Airway epithelial cell (primary cell): ENCODE measurements around the gene DUS3L. TPM values are rescaled to one million over a fixed set of nuclear protein-coding genes. Genes with fewer than 3 reads are reported as not detected.

Source experiments
- total RNA-seq: library from RNA; depleted of rRNA; stranded (reverse); fragments of >200 nt; gene quantifications from 2 replicates; pipeline ENCODE4 v1.2.3, GENCODE V29; 2015

The DUS3L gene, protein sequence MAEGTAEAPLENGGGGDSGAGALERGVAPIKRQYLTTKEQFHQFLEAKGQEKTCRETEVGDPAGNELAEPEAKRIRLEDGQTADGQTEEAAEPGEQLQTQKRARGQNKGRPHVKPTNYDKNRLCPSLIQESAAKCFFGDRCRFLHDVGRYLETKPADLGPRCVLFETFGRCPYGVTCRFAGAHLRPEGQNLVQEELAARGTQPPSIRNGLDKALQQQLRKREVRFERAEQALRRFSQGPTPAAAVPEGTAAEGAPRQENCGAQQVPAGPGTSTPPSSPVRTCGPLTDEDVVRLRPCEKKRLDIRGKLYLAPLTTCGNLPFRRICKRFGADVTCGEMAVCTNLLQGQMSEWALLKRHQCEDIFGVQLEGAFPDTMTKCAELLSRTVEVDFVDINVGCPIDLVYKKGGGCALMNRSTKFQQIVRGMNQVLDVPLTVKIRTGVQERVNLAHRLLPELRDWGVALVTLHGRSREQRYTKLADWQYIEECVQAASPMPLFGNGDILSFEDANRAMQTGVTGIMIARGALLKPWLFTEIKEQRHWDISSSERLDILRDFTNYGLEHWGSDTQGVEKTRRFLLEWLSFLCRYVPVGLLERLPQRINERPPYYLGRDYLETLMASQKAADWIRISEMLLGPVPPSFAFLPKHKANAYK
- 21.9 and 24.6 TPM in 2 replicates for total RNA-seq

DNA sequence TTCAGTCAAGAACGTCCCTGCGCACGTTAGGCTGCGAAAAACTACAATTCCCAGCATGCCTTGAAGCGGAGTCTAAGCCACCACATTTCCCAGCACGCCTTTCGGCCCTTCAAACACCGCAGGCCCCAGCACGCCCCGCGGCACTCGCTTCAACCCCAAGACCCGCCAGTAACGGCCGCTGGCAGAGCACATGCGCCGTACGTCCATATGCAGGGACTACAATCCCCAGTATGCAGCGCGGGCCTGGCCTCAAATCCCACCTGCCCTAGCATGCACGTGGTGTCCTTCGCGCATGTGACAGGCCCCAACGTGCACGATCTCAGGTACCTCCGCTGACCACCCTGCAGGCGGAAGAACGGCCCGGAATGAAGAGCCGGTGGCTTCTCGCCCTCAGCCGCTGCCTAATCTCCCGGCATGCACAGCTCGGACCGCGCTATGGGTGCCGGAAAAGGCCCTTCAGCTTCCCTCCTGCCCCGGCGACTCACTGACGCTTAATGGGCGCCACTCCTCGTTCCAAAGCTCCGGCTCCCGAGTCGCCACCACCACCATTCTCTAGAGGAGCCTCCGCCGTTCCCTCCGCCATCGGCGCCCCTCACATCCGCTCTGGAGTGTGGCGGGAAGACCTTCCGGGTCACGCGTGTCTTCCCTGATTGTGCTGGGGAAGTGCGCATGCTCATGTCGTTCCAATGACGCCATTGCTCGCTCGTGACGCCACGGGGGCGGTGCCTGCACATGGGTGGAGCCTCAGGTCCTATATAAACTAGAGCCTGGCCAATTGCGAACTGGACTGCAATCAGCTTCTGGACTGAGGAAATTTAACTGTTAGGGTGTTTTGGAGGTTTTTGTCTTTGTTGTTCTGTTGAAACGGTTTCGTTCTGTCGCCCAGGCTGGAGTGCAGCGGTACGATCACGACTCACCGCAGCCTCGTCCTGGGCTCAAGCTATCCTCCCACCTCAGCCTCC, at the start of gene DUS3L:
Gene DUS3L (minus strand): TSS at position 605 of the 962 bp plus-strand sequence. CDS start 22 bp downstream, at position 583.

DNA sequence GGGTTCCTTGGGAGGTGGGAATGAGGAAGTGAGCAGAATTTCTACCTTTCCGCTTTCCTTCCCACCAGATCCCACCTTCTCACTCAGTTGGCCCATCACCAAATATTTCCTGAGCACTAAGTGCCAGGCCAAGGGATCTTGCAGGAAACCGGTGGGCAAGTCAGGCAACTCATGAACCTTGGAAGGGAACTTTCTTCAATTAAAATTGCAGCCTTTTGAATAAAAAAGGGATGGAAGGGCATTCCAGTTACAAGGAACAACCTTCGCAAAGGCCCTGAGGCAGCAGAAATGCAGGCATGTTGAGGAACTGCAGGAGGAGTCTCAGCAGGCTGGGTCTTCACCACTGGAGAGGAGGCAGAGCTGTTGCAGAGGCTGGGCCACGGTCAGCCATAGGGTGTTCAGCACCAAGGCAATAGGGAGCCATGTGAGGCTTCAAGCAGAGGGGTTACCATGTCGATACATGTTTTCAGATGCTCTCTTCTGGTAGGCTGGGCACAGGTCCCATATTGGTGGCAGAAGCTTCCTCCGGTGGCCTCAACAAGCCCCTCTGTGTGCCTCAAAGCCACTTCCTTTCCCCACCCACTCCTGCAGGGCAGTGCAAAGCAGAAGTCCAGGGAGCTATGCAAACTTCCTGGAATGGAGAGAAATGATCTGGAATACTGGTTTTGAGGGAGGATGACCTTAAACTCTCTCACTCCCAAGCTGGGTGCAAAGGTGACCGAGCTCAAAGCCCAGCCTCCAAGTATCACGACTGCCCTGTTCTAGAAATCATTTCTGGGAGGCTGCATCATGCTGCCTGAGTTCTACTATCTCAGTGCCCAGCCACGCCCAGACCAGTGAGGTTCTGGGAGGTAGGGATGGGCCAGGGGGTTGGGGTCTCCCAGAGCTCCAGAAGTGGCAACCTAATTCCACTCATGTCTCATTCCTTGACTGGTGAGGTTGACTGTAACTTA, 48.4 kb upstream of the DUS3L start, which contains the start of gene FUT6:
Gene FUT6 (minus strand): TSS at position 638 of the 953 bp plus-strand sequence. CDS start 7,135 bp downstream, outside the sequence.

DNA sequence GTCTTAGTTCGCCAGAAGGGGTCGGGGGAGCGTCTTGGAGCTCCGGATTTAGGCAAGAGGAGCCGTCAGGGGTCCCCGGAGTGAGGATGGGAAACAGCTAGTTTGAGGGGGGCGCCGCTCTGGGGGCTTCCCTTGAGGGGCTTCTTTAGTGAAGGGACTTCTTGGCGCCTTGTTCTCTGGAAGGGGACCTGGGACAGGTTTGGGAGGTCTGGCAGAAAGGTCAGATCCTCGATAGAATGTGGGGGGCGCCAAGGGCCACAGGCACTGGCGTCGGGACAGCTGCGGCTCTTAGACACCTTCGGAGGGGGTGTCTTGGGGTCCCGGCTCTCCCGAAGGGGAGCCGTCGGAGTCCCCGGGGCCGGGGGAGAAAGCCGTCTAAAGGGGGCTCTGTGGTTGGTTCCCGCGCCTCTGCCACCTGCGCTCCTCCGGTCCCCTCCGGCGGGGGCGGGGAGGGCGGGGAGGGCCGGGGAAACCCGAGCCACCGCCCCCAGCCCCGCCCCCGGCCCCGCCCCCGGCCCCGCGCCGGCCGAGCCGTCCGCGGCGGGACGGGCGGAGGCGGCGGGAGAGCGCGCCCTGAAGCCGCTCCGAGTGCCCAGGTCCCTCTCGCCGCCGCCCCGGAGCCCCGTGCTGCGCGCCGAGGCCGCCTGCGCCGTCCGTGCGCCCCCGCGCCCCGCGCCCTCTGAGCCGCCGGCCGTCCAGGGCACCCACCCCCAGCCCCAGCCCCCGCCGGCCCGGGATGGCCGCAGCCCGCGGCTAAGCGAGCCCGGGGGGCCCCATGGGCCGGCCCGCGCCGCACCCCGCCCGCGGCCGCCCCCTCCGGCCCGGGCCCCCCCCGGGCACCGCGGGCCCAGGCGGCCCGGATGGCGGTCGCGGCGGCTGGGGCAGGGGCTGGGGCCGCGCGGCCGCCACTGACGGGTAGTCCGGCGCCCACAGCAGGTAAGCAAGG, 13.8 kb upstream of the DUS3L start, which contains the start of gene NRTN:
Gene NRTN (plus strand): TSS at position 552 of the 946 bp plus-strand sequence. CDS start 19,099 bp downstream, outside the sequence.

DNA sequence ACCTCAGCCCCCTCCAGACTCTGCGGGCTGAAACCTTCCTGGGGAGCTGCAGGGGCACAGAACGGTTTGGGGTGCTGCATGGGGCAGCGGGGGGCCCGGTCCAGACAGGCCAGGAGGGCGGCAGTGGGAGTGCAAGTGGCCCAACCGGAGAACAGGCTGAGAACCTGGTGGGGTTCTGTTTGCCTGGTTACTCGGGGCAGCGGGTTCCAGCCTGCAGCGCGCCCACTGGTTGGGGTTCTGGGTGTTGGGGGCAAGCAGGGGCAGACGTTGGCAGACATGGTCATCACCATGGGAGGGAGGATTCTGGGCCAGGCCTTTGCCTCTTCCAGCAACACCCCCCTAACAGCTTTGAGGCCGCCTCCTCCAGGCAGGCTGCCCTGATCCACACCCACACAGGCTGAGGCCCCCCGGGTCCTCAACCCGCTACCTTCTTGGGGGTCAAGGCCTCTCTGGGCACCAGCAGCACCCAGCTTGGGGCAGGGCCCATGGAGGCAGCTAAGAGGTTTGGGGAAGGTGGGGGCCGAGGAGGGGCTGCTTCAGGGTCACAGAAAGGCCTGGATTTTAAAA, 6.3 kb downstream of the DUS3L start, which contains the start of gene PRR22:
Gene PRR22 (minus strand): TSS at position 166 of the 567 bp plus-strand sequence. CDS start 86 bp downstream, at position 80.

Other genes with a start within 250 kb of the DUS3L start
- 14.8 and 16.9 TPM in 2 replicates for gene TINCR, start 223.2 kb downstream of the DUS3L start, total RNA-seq
- gene SAFB2, start 168.4 kb downstream of the DUS3L start, total RNA-seq: 12.6 and 18.3 TPM in 2 replicates
- 41.0 and 65.4 TPM in 2 replicates for gene SAFB, start 168.1 kb downstream of the DUS3L start, total RNA-seq
- gene MICOS13, start 110.6 kb downstream of the DUS3L start, total RNA-seq: 65.2 and 74.3 TPM in 2 replicates
- 12.4 and 13.4 TPM in 2 replicates for gene HSD11B1L, start 110.1 kb downstream of the DUS3L start, total RNA-seq
- 1,285 and 1,355 TPM in 2 replicates for gene RPL36, start 100.9 kb downstream of the DUS3L start, total RNA-seq
- gene LONP1, start 71.0 kb downstream of the DUS3L start, total RNA-seq: 91.7 and 149 TPM in 2 replicates
- not detected in 2 replicates for gene CATSPERD, start 70.5 kb downstream of the DUS3L start, total RNA-seq
- gene PRR22, start 6.4 kb downstream of the DUS3L start, total RNA-seq: 0.21 and 0.46 TPM in 2 replicates
- gene NRTN, start 13.9 kb upstream of the DUS3L start, total RNA-seq: 0.23 TPM in 1 of 2 replicates, not detected in the other
- gene FUT6, start 48.5 kb upstream of the DUS3L start, total RNA-seq: 0.19 and 0.21 TPM in 2 replicates
- 12.6 and 15.4 TPM in 2 replicates for gene FUT3, start 60.3 kb upstream of the DUS3L start, total RNA-seq
- not detected in 2 replicates for gene FUT5, start 79.4 kb upstream of the DUS3L start, total RNA-seq
- 257 and 322 TPM in 2 replicates for gene NDUFA11, start 112.6 kb upstream of the DUS3L start, total RNA-seq
- gene VMAC, start 113.7 kb upstream of the DUS3L start, total RNA-seq: 1.7 and 2.5 TPM in 2 replicates
- gene CAPS, start 123.1 kb upstream of the DUS3L start, total RNA-seq: 7.0 and 12.6 TPM in 2 replicates
- 66.1 and 66.8 TPM in 2 replicates for gene RANBP3, start 187.0 kb upstream of the DUS3L start, total RNA-seq